ENCODE measurements around the gene LRRC36. TPM values are rescaled to one million over a fixed set of nuclear protein-coding genes. Genes with fewer than 3 reads are reported as not detected.

The LRRC36 gene
- total RNA-seq, 4 donors from 2014 or later, result 0.30 to 4.6 (median 2.1) TPM; not detected in 1

- Histone ChIP-seq H3K4me1 (peaks cover 0 to 41% (median 22%) of the 10 kb centered on the region in 4 donors), H3K36me3 (no peaks in the 10 kb centered on the region), H3K27me3 (no peaks in the 10 kb centered on the region), H3K9me3 (no peaks in the 10 kb centered on the region), H3K27ac (no peak overlapping the region), H3K4me3 (no peak overlapping the region)
- TF ChIP-seq POLR2A (IDR thresholded peaks at IDR 0.05), result no peak
- no peak for TF ChIP-seq EP300 (IDR thresholded peaks at IDR 0.05)
- no peak for TF ChIP-seq CTCF (IDR thresholded peaks at IDR 0.05)
- DNase-seq (ENCODE audit: low spot score in 2 of 2), result no peak
- WGBS, 2 donors, result 91 to 94% methylated on average over 8 of the region's 8 CpGs
Observed at GRCh38 chr16:67388191-67388590, 61.6 kb downstream of the LRRC36 start.

GRCh38 chr16:67388591-67388990, 62.0 kb downstream of the LRRC36 start:
- DNase-seq (ENCODE audit: low spot score in 2 of 2), result no peak
- no peaks in the 10 kb centered on the region for H3K27me3 ChIP-seq
- 85 to 94% methylated on average over 2 of the region's 2 CpGs for WGBS, 2 donors
- H3K36me3 ChIP-seq, result no peaks in the 10 kb centered on the region
- peaks cover 0 to 45% (median 26%) of the 10 kb centered on the region in 4 donors for H3K4me1 ChIP-seq
- TF ChIP-seq POLR2A (IDR thresholded peaks at IDR 0.05) (no peak), EP300 (IDR thresholded peaks at IDR 0.05) (no peak), CTCF (IDR thresholded peaks at IDR 0.05) (no peak)
- no peaks in the 10 kb centered on the region for H3K9me3 ChIP-seq
- H3K4me3 ChIP-seq, result no peak overlapping the region
- H3K27ac ChIP-seq, result no peak overlapping the region

- TF ChIP-seq POLR2A (IDR thresholded peaks at IDR 0.05) (no peak), CTCF (IDR thresholded peaks at IDR 0.05) (no peak), EP300 (IDR thresholded peaks at IDR 0.05) (peak in 1 of 2 donors; percentile 69)
- Histone ChIP-seq H3K27ac (peak overlapping the region in 2 of 4 donors; percentile 42 to 85), H3K27me3 (no peaks in the 10 kb centered on the region), H3K9me3 (no peaks in the 10 kb centered on the region), H3K36me3 (no peaks in the 10 kb centered on the region), H3K4me1 (peaks cover 0 to 59% (median 33%) of the 10 kb centered on the region in 4 donors), H3K4me3 (no peak overlapping the region)
- 61 to 75% methylated on average over 24 to 27 of the region's 27 CpGs for WGBS, 2 donors
- DNase-seq (ENCODE audit: low spot score in 2 of 2), result peak in 1 of 2 donors; percentile 49
Observed at GRCh38 chr16:67389911-67390815, 63.5 kb downstream of the LRRC36 start.

- H3K27ac ChIP-seq, result peak overlapping the region in 2 of 4 donors; percentile 85 to 86
- no peaks in the 10 kb centered on the region for H3K27me3 ChIP-seq
- H3K4me1 ChIP-seq, result peaks cover 0 to 67% (median 40%) of the 10 kb centered on the region in 4 donors
- 74 to 75% methylated on average over 11 of the region's 11 CpGs for WGBS, 2 donors
- H3K36me3 ChIP-seq, result no peaks in the 10 kb centered on the region
- no peak for TF ChIP-seq POLR2A (IDR thresholded peaks at IDR 0.05)
- TF ChIP-seq EP300 (IDR thresholded peaks at IDR 0.05), result no peak
- no peak for TF ChIP-seq CTCF (IDR thresholded peaks at IDR 0.05)
- DNase-seq (ENCODE audit: low spot score in 2 of 2), result no peak
- no peaks in the 10 kb centered on the region for H3K9me3 ChIP-seq
- H3K4me3 ChIP-seq, result no peak overlapping the region
Observed at GRCh38 chr16:67390816-67391423, 64.3 kb downstream of the LRRC36 start.

All from tibial nerve (tissue), 4 donors.